LoVo (cell line): ENCODE results near the gene AKAP9.
"Not testable (repeated sequence)": the region's sequence is repeated elsewhere in the genome, so short reads cannot be mapped to it uniquely, and the experiment has no call there.

Experiments used
- DNase-seq: peaks from one replicate; pipeline ENCODE4 v3.0.0-alpha.2; 2016; ENCODE audit warnings: low spot score

Gene AKAP9

GRCh38 chr7:92134271-92135051, 193.8 kb downstream of the AKAP9 start, which contains the start of gene CYP51A1:
TSS of gene CYP51A1 (minus strand) at chr7:92134477. CDS start at chr7:92134364, 113 bp downstream.
- DNase-seq = peak; percentile 96

- no peak for DNase-seq
These were observed 194.6 kb downstream of the AKAP9 start for GRCh38 chr7:92135052-92135889.

- no peak for DNase-seq
These were observed 196.9 kb downstream of the AKAP9 start for GRCh38 chr7:92137557-92137956.

- DNase-seq = no peak
These were observed 200.5 kb downstream of the AKAP9 start for GRCh38 chr7:92141161-92141560.

- not testable (repeated sequence) for DNase-seq
These were observed 202.1 kb downstream of the AKAP9 start for GRCh38 chr7:92142791-92143190.

GRCh38 chr7:92143192-92143880, 202.7 kb downstream of the AKAP9 start:
- not testable (repeated sequence) for DNase-seq

- DNase-seq = no peak
These were observed 209.1 kb downstream of the AKAP9 start for GRCh38 chr7:92149736-92150239.

GRCh38 chr7:92150450-92151017, 209.9 kb downstream of the AKAP9 start:
- DNase-seq = no peak

- no peak for DNase-seq
These were observed 214.6 kb downstream of the AKAP9 start for GRCh38 chr7:92155108-92155739.

GRCh38 chr7:92156990-92157389, 216.3 kb downstream of the AKAP9 start:
- DNase-seq = no peak

GRCh38 chr7:92158660-92159575, 218.3 kb downstream of the AKAP9 start:
- DNase-seq = no peak
